ENCODE measurements around the gene MAP3K10. TPM values are rescaled to one million over a fixed set of nuclear protein-coding genes. Genes with fewer than 3 reads are reported as not detected.

MAP3K10 gene
- total RNA-seq, 1 experiment from 2014 or later: 16.7 TPM

DNA sequence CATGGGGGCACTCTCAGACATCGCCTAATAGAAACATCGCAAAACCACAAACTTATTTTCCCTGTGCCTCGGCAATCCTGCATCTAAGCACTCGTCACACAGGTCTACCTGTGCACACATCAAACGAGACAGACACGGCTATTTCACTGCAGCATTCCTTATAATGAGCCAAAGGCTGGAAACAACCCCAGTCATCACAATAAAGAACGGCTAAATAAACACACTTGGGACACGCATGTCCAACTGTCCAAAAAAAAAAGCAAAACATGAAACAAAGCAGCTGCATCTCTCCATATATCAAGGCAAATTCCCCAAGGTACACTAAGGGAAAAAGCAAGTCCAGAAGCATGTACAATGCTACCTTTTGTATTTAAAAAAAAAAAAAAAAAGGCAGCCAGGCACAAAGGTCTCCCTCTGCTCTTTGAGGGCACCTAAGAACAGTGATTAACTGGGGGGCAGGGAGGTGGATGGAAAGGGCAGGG is 62.4 kb downstream of the MAP3K10 start:
- H3K4me3 ChIP-seq (ENCODE audit: insufficient read depth, low read depth, low read length): no peak overlapping the region
- H3K36me3 ChIP-seq (replicated peaks; ENCODE audit: control insufficient read depth, insufficient read depth, low read length): peaks cover 21% of the 10 kb centered on the region
- no peak for DNase-seq
- H3K27me3 ChIP-seq (ENCODE audit: control insufficient read depth, insufficient read depth, low read length): no peaks in the 10 kb centered on the region

DNA sequence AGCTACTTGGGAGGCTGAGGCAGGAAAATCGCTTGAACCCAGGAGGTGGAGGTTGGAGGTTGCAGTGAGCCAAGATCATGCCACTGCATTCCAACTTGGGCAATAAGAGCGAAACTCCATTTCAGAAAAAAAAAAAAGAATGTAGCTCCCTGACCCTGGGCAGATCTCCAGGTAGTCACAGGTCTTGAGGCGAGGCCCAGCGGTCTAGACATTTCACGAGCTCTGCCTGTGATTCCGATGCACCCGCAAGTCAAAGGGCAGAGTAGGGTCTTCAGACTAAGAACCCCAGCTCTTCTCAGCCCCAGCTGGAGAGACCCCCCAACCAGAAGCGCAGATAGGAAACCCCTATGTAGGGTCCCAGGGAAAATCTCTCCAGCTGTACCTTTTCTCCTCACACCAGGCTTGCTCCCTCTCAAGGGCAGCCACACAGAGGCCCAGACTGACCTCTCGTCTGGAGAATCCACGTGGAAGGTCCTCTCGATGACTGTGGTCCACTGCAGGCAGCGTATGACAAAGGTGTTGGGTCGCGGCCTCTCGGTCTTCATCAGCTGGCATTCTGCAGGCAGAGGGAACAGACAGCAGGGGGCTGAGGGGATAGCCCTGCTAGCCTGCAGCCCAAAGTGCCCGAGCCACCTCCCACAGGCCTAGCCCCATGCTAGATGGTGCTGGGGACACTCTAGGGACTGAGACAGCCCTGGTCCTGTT is 63.6 kb downstream of the MAP3K10 start:
- peaks cover 19% of the 10 kb centered on the region for H3K36me3 ChIP-seq (replicated peaks; ENCODE audit: control insufficient read depth, insufficient read depth, low read length)
- no peaks in the 10 kb centered on the region for H3K27me3 ChIP-seq (ENCODE audit: control insufficient read depth, insufficient read depth, low read length)
- no peak for DNase-seq
- no peak overlapping the region for H3K4me3 ChIP-seq (ENCODE audit: insufficient read depth, low read depth, low read length)

DNA sequence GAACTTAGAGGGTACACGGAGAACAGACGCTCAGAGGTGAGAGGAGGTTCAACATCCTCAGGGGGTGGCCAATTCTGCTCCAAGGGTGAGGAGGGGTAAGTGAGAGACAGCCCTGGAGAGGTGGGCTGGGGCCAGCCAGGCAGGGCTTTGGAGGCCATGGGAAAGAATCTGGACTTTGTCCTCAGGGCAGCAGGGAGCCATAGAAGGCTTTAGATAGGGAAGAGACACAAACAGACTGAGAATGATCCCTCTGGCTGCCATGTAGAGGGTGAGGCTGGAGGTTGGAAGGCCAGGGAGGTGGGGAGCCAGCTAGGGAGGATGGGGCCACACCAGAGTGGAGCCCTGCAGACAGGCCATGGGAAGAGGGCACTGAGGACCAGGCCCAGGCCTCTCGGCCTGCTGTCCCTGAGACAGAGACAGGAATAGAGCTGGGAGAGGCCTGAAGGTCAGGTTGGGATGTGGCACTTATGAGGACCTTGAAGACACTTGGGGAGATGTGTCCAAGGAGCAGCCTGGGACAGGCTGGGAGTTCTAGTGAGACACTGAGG is 64.5 kb downstream of the MAP3K10 start:
- Histone ChIP-seq H3K36me3 (replicated peaks; ENCODE audit: control insufficient read depth, insufficient read depth, low read length) (peaks cover 19% of the 10 kb centered on the region), H3K4me3 (ENCODE audit: insufficient read depth, low read depth, low read length) (no peak overlapping the region)

DNA sequence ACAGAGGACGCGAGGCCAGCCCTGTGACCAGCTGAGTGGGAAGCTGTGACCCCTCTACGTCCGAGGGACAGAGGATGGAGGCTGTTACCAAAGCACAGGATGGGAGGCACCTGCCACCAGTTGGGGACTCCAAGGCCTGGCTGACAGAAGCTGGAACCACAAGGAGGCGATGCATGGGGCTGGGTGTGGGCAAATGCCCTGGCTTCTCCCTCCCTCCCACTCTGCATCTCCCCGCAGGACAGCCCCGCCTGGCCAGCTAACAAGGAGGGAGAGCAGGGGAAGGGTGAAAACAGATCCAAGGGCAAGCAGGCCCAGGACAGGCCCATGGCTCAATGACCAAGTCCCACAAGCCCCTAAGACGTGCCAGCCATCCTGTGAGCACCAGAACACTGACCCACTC is 65.3 kb downstream of the MAP3K10 start:
- DNase-seq: no peak
- H3K4me3 ChIP-seq (ENCODE audit: insufficient read depth, low read depth, low read length): no peak overlapping the region
- no peaks in the 10 kb centered on the region for H3K27me3 ChIP-seq (ENCODE audit: control insufficient read depth, insufficient read depth, low read length)
- H3K36me3 ChIP-seq (replicated peaks; ENCODE audit: control insufficient read depth, insufficient read depth, low read length): peaks cover 19% of the 10 kb centered on the region

More for the DNA sequence above, 64.5 kb downstream of the MAP3K10 start:
- DNase-seq: no peak
- no peaks in the 10 kb centered on the region for H3K27me3 ChIP-seq (ENCODE audit: control insufficient read depth, insufficient read depth, low read length)

DNA sequence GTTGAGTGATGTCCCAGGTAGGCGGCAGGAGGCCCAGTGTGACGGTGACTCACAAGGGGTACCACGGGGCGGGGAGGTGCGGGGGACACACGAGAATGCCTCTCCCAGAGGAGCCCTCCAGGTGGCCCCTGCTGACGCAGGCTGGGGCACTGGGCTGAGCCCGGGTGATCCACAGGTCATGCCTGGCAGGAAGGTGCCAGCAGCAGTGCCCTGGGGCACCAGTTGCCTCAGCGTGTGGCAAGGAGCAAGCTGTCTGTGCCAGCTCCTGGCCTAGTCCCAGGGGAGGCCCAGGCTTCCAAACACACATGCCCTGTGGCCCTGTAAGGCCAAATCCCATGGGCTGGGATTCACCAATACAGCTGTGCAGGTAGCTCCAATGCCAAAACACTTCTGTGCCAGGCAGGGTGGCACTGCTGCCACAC is 65.9 kb downstream of the MAP3K10 start:
- no peak overlapping the region for H3K4me3 ChIP-seq (ENCODE audit: insufficient read depth, low read depth, low read length)
- H3K36me3 ChIP-seq (replicated peaks; ENCODE audit: control insufficient read depth, insufficient read depth, low read length): peaks cover 19% of the 10 kb centered on the region
- no peaks in the 10 kb centered on the region for H3K27me3 ChIP-seq (ENCODE audit: control insufficient read depth, insufficient read depth, low read length)
- DNase-seq: no peak

DNA sequence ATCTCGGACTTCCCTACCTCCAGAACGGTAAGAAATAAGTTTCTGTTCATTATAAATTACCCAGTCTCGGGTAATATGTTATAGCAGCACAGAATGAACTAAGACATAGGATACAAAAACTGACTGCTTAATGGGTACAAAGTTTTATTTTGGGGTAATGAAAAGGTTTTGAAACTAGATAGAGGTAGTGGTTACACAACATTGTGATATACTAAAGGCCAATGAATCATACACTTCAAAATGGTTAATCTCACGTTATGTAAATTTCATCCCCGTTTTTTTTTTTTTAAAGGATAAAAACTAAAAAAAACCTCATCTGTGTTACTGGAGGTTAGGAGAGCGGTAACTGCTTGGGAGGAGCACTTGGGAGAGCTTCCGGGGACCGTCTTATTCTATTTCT is 70.4 kb downstream of the MAP3K10 start:
- Histone ChIP-seq H3K36me3 (replicated peaks; ENCODE audit: control insufficient read depth, insufficient read depth, low read length) (peaks cover 10% of the 10 kb centered on the region), H3K4me3 (ENCODE audit: insufficient read depth, low read depth, low read length) (no peak overlapping the region), H3K27me3 (ENCODE audit: control insufficient read depth, insufficient read depth, low read length) (no peaks in the 10 kb centered on the region)
- no peak for DNase-seq

DNA sequence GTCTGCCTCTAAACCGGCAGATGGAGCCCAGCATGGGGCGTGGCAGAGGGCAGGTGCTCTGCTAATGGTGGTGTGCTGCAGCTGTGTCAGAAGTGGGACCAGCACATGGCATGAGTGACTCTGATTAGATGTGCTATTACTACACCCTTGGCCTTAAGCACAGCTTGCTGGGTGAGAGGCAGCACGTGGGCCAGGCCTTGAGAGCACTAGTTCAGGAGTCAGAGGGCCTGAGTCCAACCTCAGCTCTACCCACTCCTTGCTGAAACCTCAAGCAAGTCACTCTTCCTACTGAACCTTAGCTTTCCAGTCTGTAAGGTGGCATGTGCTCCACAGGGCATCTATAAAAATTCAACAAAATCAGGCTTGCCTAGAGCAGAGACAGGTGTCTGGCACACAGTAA is 71.2 kb downstream of the MAP3K10 start:
- no peak overlapping the region for H3K4me3 ChIP-seq (ENCODE audit: insufficient read depth, low read depth, low read length)
- no peaks in the 10 kb centered on the region for H3K27me3 ChIP-seq (ENCODE audit: control insufficient read depth, insufficient read depth, low read length)
- H3K36me3 ChIP-seq (replicated peaks; ENCODE audit: control insufficient read depth, insufficient read depth, low read length): peaks cover 6% of the 10 kb centered on the region
- no peak for DNase-seq

DNA sequence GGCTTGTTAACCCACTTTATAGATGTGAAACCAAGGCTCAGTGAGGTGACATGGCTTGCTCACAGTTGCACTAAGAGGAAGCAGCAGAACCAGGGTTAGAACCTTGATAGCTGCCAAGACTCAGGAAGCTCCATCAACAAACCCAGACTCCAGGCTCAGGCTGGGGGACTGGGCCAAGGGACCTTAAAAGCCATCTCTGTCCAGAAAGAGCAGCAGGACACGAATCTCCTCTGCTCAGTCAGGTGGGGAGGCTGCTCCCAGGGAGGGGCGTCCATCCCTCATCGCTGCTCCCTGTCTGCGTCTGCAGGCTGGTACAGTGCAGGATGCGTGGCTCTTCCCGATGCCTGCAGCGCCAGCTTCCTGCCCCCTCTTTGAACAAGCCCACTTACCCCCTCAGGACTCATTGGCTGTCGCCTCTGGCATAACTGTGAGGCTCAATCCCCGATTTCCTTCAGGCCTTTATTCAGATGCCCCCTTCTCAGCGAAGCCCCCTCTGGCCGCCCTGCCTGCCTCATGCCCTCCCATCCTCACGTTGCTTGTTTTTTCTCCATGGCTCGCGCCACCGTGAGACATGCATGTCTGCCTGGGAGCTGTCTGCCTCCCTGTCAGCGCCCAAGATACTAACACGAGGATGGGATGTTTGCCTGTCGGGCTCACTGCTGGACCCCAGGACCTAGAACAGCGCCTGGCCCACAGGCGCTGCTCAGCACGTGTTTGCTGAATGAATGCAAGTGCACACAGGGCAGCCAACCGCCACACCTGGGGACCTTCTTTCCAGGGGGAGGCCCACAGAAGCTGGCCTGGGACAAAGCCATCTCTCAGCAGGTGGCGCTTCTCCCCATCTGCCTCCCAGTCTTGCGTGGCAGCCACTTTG is 72.5 kb downstream of the MAP3K10 start:
- Histone ChIP-seq H3K27me3 (ENCODE audit: control insufficient read depth, insufficient read depth, low read length) (no peaks in the 10 kb centered on the region), H3K4me3 (ENCODE audit: insufficient read depth, low read depth, low read length) (no peak overlapping the region), H3K36me3 (replicated peaks; ENCODE audit: control insufficient read depth, insufficient read depth, low read length) (peaks cover 6% of the 10 kb centered on the region)
- DNase-seq: no peak

DNA sequence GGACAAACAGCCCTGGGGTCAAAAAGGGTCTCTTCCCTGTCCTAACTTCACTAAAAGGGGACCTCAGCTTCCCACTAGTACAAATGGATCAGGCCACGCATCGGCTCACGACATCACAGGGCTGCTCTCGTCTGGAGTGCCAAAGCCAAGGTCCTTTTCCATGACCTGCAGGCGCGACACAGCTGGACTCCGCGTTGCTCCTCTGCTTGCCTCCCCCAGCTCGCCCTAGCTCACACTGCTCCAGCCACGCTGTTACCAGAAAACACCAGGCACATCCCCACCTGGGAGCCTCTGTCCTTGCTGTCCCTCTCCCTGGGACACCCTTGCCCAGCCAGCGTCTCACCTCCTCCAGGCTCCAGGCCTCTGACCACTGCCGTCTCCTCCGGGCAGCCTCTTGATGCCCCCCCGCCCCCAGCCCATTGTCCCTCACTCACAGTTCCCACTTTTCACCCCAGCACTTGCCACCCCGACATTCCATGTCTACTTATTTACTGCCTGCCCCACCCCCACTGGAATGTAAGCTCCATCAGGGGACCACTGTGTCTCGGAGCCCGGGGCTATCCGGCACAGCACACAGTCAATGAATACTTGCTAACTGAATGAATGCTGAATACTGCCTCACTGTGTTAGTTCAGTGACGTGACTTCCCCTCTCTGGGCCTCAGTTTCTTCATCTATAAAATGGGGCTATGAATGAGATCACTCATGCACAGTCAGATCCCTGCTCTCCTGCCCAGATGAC is 73.3 kb downstream of the MAP3K10 start:
- Histone ChIP-seq H3K36me3 (replicated peaks; ENCODE audit: control insufficient read depth, insufficient read depth, low read length) (peaks cover 6% of the 10 kb centered on the region), H3K4me3 (ENCODE audit: insufficient read depth, low read depth, low read length) (no peak overlapping the region), H3K27me3 (ENCODE audit: control insufficient read depth, insufficient read depth, low read length) (no peaks in the 10 kb centered on the region)
- DNase-seq: no peak

Other genes with a start within 250 kb of the MAP3K10 start
- gene PSMC4, start 220.3 kb upstream of the MAP3K10 start, total RNA-seq (2014; rRNA removed; shearing (Covaris generic)): 153 and 227 TPM in 2 replicates
- gene ZNF546, start 194.4 kb upstream of the MAP3K10 start, total RNA-seq (2014; rRNA removed; shearing (Covaris generic)): 1.2 and 2.8 TPM in 2 replicates
- gene ZNF780B, start 135.2 kb upstream of the MAP3K10 start, total RNA-seq (2014; rRNA removed; shearing (Covaris generic)): 1.4 and 1.7 TPM in 2 replicates
- 7.0 and 9.9 TPM in 2 replicates for gene ZNF780A, start 100.5 kb upstream of the MAP3K10 start, total RNA-seq (2014; rRNA removed; shearing (Covaris generic))
- gene TTC9B, start 27.0 kb downstream of the MAP3K10 start, total RNA-seq (2014; rRNA removed; shearing (Covaris generic)): not detected in 2 replicates
- gene CCNP, start 35.3 kb downstream of the MAP3K10 start, total RNA-seq (2014; rRNA removed; shearing (Covaris generic)): 0.87 TPM in 1 of 2 replicates, not detected in the other
- 112 and 126 TPM in 2 replicates for gene AKT2, start 93.9 kb downstream of the MAP3K10 start, total RNA-seq (2014; rRNA removed; shearing (Covaris generic))
- gene C19orf47, start 157.0 kb downstream of the MAP3K10 start, total RNA-seq (2014; rRNA removed; shearing (Covaris generic)): 8.2 and 11.8 TPM in 2 replicates
- 332 and 352 TPM in 2 replicates for gene PLD3, start 157.3 kb downstream of the MAP3K10 start, total RNA-seq (2014; rRNA removed; shearing (Covaris generic))
- gene HIPK4, start 198.8 kb downstream of the MAP3K10 start, total RNA-seq (2014; rRNA removed; shearing (Covaris generic)): 0.15 and 0.24 TPM in 2 replicates
- gene PRX, start 222.0 kb downstream of the MAP3K10 start, total RNA-seq (2014; rRNA removed; shearing (Covaris generic)): 5.0 and 10.7 TPM in 2 replicates
- 3.7 and 4.4 TPM in 2 replicates for gene SERTAD1, start 234.6 kb downstream of the MAP3K10 start, total RNA-seq (2014; rRNA removed; shearing (Covaris generic))

All from H7 (cell line).